HG02678 (cell line): ENCODE measurements around the gene PDE10A.
"Not testable (repeated sequence)": the region's sequence is repeated elsewhere in the genome, so short reads cannot be mapped to it uniquely, and the experiment has no call there.

ENCODE experiments used
- ATAC-seq: cut with Tn5 transposase; IDR thresholded peaks from one replicate; pipeline ENCODE4 v1.9.1; 2021; ENCODE audit warnings: mild to moderate bottlenecking, moderate library complexity; ENCODE audit not compliant: unreplicated experiment

PDE10A gene

GRCh38 chr6:165486183-165487137 lies 176.6 kb downstream of the PDE10A start:
- ATAC-seq, result no peak

- ATAC-seq, result no peak
These were observed 178.7 kb downstream of the PDE10A start for GRCh38 chr6:165484178-165484889.

- no peak for ATAC-seq
These were observed 181.1 kb downstream of the PDE10A start for GRCh38 chr6:165481921-165482320.

- no peak for ATAC-seq
These were observed 182.1 kb downstream of the PDE10A start for GRCh38 chr6:165480916-165481315.

- no peak for ATAC-seq
These were observed 184.5 kb downstream of the PDE10A start for GRCh38 chr6:165478581-165478980.

- no peak for ATAC-seq
These were observed 193.6 kb downstream of the PDE10A start for GRCh38 chr6:165469483-165469882.

- ATAC-seq, result no peak
These were observed 194.5 kb downstream of the PDE10A start for GRCh38 chr6:165468340-165469235.

GRCh38 chr6:165463499-165463898 lies 199.5 kb downstream of the PDE10A start:
- not testable (repeated sequence) for ATAC-seq

GRCh38 chr6:165459605-165460301 lies 203.3 kb downstream of the PDE10A start:
- ATAC-seq, result not testable (repeated sequence)

- ATAC-seq, result no peak
These were observed 204.9 kb downstream of the PDE10A start for GRCh38 chr6:165458134-165458533.

GRCh38 chr6:165456286-165456685 lies 206.8 kb downstream of the PDE10A start:
- ATAC-seq, result no peak

GRCh38 chr6:165455488-165455887 lies 207.6 kb downstream of the PDE10A start:
- no peak for ATAC-seq

GRCh38 chr6:165453395-165453794 lies 209.6 kb downstream of the PDE10A start:
- ATAC-seq, result no peak

- no peak for ATAC-seq
These were observed 211.2 kb downstream of the PDE10A start for GRCh38 chr6:165451838-165452237.

- no peak for ATAC-seq
These were observed 214.8 kb downstream of the PDE10A start for GRCh38 chr6:165448210-165448609.

GRCh38 chr6:165447141-165447540 lies 215.9 kb downstream of the PDE10A start:
- ATAC-seq, result no peak

- no peak for ATAC-seq
These were observed 216.7 kb downstream of the PDE10A start for GRCh38 chr6:165446331-165446730.

GRCh38 chr6:165443462-165443861 lies 219.6 kb downstream of the PDE10A start:
- no peak for ATAC-seq

GRCh38 chr6:165441181-165441580 lies 221.9 kb downstream of the PDE10A start:
- ATAC-seq, result no peak

- ATAC-seq, result no peak
These were observed 223.0 kb downstream of the PDE10A start for GRCh38 chr6:165439928-165440554.
